Chondrocyte (in vitro differentiated cells): Measurements from ENCODE around the gene L1CAM. TPM values are rescaled to one million over a fixed set of nuclear protein-coding genes. Genes with fewer than 3 reads are reported as not detected.
A peak's percentile ranks its signal among the peaks of the same experiment; 100 is the strongest.

Experiments
- DNase-seq: peaks from one replicate; pipeline ENCODE4 v3.0.0; 2021; ENCODE audit warnings: mixed read lengths, low spot score
- H3K27ac Mint-ChIP-seq: one replicate; pipeline ENCODE4 v1.8.0; 2021; ENCODE audit warnings: mild to moderate bottlenecking, moderate library complexity, mixed read lengths; ENCODE audit not compliant: unreplicated experiment
- H3K27me3 Mint-ChIP-seq: 2 replicates; pipeline ENCODE4 v1.8.0; 2021; ENCODE audit warnings: low read depth, mixed read lengths
- H3K36me3 Mint-ChIP-seq: 2 replicates; pipeline ENCODE4 v1.8.0; 2021; ENCODE audit warnings: low read depth, mixed read lengths
- H3K4me1 Mint-ChIP-seq: 2 replicates; pipeline ENCODE4 v1.8.0; 2021; ENCODE audit warnings: low read depth, mild to moderate bottlenecking, mixed read lengths
- H3K4me3 Mint-ChIP-seq: one replicate; pipeline ENCODE4 v1.8.0; 2021; ENCODE audit warnings: mild to moderate bottlenecking, moderate library complexity, mixed read lengths; ENCODE audit not compliant: unreplicated experiment
- H3K9me3 Mint-ChIP-seq: 2 replicates; pipeline ENCODE4 v1.8.0; 2021; ENCODE audit warnings: low read depth, mixed read lengths
- total RNA-seq: library from RNA; stranded (reverse); gene quantifications from 3 replicates; pipeline ENCODE4 v1.2.1, GENCODE V29; 2021
- TF ChIP-seq, protein P1 (sequence below): fragments of 200-600 bp; sonication (generic); IDR thresholded peaks from 2 replicates; pipeline ENCODE4 v1.5.0; 2021; ENCODE audit warnings: antibody characterized with exemption, mild to moderate bottlenecking, moderate library complexity

Gene L1CAM
- total RNA-seq, 1 donor from 2014 or later, result 2.5 TPM

DNA sequence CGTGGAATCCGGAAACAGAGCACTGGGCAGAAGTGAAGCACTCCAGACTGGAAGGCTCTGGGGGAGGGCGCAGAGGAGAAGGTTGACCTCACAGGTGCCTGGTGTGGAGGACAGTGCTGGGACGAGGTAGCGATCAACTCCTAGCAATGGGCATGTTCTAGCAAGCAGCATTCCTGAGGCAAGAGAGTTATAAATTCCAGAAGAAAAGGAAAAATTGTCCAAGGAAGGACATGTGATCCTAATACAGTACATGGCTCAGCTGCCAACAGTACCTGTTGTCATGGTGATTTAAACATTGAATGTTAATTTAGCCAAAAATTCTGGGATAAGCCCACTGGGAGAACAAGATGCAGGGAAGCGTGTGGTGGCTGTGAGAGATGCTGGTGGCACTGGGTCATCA, 31.9 kb upstream of the L1CAM start:
- Mint-ChIP-seq H3K27me3 (no peaks in the 10 kb centered on the region), H3K36me3 (no peaks in the 10 kb centered on the region), H3K27ac (no peak overlapping the region), H3K4me1 (no peaks in the 10 kb centered on the region), H3K9me3 (no peaks in the 10 kb centered on the region), H3K4me3 (no peak overlapping the region)
- DNase-seq, result no peak
- TF ChIP-seq, protein P1, sequence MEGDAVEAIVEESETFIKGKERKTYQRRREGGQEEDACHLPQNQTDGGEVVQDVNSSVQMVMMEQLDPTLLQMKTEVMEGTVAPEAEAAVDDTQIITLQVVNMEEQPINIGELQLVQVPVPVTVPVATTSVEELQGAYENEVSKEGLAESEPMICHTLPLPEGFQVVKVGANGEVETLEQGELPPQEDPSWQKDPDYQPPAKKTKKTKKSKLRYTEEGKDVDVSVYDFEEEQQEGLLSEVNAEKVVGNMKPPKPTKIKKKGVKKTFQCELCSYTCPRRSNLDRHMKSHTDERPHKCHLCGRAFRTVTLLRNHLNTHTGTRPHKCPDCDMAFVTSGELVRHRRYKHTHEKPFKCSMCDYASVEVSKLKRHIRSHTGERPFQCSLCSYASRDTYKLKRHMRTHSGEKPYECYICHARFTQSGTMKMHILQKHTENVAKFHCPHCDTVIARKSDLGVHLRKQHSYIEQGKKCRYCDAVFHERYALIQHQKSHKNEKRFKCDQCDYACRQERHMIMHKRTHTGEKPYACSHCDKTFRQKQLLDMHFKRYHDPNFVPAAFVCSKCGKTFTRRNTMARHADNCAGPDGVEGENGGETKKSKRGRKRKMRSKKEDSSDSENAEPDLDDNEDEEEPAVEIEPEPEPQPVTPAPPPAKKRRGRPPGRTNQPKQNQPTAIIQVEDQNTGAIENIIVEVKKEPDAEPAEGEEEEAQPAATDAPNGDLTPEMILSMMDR, result no peak

DNA sequence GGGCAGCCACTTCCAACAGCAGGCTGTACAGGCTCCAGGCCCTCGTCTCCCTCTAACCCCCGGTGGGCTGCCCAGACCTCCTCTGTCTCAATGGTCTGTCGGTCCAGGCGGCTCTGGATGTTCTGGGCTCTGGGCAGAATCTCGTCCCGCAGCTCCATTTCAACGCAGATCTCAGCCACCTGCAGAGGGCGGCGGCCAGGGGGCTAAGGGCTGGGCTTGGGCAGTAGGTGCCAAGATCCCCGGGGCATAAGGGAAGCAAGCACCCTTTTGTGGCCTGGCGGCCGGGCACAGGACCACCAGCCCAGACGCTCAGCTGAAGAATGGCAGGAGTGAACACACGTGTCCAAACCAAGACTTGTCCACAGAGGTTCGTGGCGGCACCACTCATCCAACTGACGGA, 27.7 kb upstream of the L1CAM start:
- Mint-ChIP-seq H3K9me3 (no peaks in the 10 kb centered on the region), H3K27me3 (no peaks in the 10 kb centered on the region), H3K4me3 (no peak overlapping the region), H3K4me1 (no peaks in the 10 kb centered on the region), H3K27ac (no peak overlapping the region), H3K36me3 (no peaks in the 10 kb centered on the region)
- TF ChIP-seq, protein P1, result no peak
- no peak for DNase-seq

DNA sequence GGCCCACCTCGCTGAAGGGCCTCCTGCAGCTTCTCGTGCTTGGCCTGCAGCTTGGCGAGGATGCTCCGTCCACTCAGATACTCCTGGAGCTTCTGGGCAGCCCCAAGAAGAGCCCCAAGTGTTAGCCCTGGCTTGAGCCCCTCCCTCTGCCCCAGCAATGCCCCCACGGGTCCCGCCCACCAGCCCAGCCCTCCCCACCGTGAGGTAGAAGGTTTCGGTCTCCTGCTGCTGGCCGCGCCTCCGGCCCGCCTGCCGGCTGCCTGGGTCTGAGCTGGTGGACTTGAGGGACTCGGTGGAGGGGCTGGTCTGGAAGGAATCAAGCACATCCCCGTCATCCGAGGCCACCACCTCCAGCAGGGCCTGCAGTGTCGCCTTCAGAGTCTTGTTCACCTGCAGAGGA, 27.2 kb upstream of the L1CAM start:
- Mint-ChIP-seq H3K36me3 (no peaks in the 10 kb centered on the region), H3K4me1 (no peaks in the 10 kb centered on the region), H3K27me3 (no peaks in the 10 kb centered on the region), H3K9me3 (no peaks in the 10 kb centered on the region), H3K4me3 (no peak overlapping the region), H3K27ac (no peak overlapping the region)
- DNase-seq, result no peak
- TF ChIP-seq, protein P1, result no peak

DNA sequence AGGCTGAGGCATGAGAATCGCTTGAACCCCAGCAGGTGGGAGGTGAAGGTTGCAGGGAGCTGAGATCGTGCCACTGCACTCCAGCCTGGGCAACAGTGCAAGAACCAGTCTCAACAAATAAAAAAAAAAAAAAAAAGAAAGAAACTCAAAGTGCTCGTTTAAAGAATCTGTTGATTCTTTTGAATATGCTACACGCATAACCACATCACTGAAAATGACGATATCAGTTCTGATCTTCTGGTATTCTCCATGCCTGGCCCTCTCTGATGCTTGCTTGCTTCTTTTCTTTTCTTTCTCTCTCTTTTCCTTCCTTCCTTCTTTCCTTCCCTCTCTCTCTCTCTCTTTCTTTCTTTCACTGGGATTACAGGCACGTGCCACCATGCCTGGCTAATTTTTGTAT, 25.8 kb upstream of the L1CAM start:
- no peaks in the 10 kb centered on the region for H3K4me1 Mint-ChIP-seq
- no peaks in the 10 kb centered on the region for H3K36me3 Mint-ChIP-seq
- no peak overlapping the region for H3K4me3 Mint-ChIP-seq
- H3K9me3 Mint-ChIP-seq, result no peaks in the 10 kb centered on the region
- no peak overlapping the region for H3K27ac Mint-ChIP-seq
- H3K27me3 Mint-ChIP-seq, result no peaks in the 10 kb centered on the region
- TF ChIP-seq, protein P1, result no peak
- DNase-seq, result no peak

DNA sequence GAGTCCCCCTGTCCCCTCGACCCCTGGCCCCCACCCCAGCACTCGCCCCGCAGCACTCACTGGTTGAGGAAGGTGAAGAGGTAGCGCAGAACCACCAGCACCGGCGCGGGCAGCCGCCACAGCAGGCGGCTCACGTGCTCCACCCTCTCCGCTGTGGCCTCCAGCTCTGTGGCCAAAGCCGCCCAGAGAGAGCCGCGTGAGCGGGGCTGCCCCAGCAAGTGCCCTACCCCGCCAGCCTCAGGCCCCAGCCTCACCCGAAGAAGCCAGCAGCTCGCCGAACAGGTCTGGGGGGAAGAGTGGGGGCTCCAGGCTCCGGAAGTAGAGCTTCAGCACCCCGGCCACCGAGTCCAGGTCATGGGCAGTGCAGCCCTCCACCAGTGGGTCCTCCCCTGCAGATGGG, 24.5 kb upstream of the L1CAM start:
- Mint-ChIP-seq H3K4me3 (no peak overlapping the region), H3K36me3 (no peaks in the 10 kb centered on the region), H3K27ac (no peak overlapping the region), H3K4me1 (no peaks in the 10 kb centered on the region), H3K27me3 (no peaks in the 10 kb centered on the region), H3K9me3 (no peaks in the 10 kb centered on the region)
- peak; percentile 94 for DNase-seq
- TF ChIP-seq, protein P1, result no peak
